ENCODE measurements around the gene RPS19BP1.

GRCh38 chr22:39560127-39560526 is 27.6 kb upstream of the RPS19BP1 start:
- TF ChIP-seq POLR2A (IDR thresholded peaks at IDR 0.05; ENCODE audit: low read depth, low read length) = no peak
- no peak for TF ChIP-seq TAF1 (IDR thresholded peaks at IDR 0.05; ENCODE audit: low read depth, low read length)
- no peak for TF ChIP-seq POU2F2 (IDR thresholded peaks at IDR 0.05; ENCODE audit: low read depth, low read length)
- TF ChIP-seq POLR2AphosphoS5 (IDR thresholded peaks at IDR 0.05; ENCODE audit: low read depth, low read length) = no peak
- no peak for TF ChIP-seq PAX5 (IDR thresholded peaks at IDR 0.05; ENCODE audit: insufficient read depth, low read length, severe bottlenecking)

Measured in GM12891 (cell line).